Right lobe of liver (tissue), 4 donors: Measurements from ENCODE around the gene PYCR2.

Experiments used
- CTCF ChIP-seq, 4 donors: fragments of 200-600 bp in 3 of 4; fragments of 450-650 bp in 1 of 4; IDR thresholded peaks; one replicate each; pipeline versions ENCODE4 v1.5.1 to v1.8.0; 2016 to 2022; ENCODE audit warnings: antibody characterized with exemption in 4 of 4, mild to moderate bottlenecking in 2 of 4
- POLR2A ChIP-seq: fragments of 450-650 bp; IDR thresholded peaks from one replicate; pipeline ENCODE4 v1.6.1; 2017; ENCODE audit warnings: antibody characterized with exemption, mild to moderate bottlenecking
- donor health status: DM: no; HTN: no; CAD: no.
- donor health status: DM: no; HTN: no; CAD: no.
- donor health status: DM: no; HTN: yes; CAD: no.

DNA sequence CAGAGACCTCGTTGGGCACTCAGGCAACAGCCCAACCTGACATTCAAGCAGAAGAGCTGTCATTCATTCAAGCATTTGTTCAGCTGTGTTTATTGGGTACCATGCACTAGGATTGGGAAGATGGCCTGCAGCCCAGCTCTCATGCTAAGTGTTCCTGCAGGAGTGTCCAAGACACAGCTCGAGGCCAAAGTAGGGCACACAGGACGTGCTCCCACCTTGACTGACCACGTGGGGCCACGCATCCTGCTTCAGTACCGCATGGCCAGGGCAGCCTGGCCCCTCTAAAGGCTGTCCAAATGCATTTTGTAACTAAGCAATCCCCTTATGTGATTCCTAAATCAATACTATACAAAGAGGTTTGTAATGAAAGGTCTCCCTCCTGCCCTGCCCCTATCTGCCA lies 9.7 kb downstream of the PYCR2 start:
- TF ChIP-seq CTCF (IDR thresholded peaks at IDR 0.05) (no peak), POLR2A (no peak)
